H1 (cell line): ENCODE data around the gene MIP. TPM values are rescaled to one million over a fixed set of nuclear protein-coding genes. Genes with fewer than 3 reads are reported as not detected.

ENCODE experiments used
- BRCA1 ChIP-seq: IDR thresholded peaks from 2 replicates; pipeline ENCODE4 v1.6.1; 2012; ENCODE audit warnings: low read depth, low read length, improper control_type of control experiment
- CHD7 ChIP-seq: fragments of 300-600 bp; sonication (generic); IDR thresholded peaks from 2 replicates; pipeline ENCODE4 v1.7.1; 2012; ENCODE audit warnings: low read length, moderate library complexity, mild to moderate bottlenecking, inconsistent platforms; ENCODE audit not compliant: insufficient replicate concordance
- CTCF ChIP-seq, 3 experiments: IDR thresholded peaks; 1 replicate in 2 of 3; 2 replicates in 1 of 3; pipeline versions ENCODE4 v1.5.1 to v1.6.1; 2011; ENCODE audit warnings: low read length in 3 of 3, mild to moderate bottlenecking in 3 of 3, inconsistent platforms in 2 of 3, low read depth in 1 of 3, moderate library complexity in 1 of 3; ENCODE audit not compliant: insufficient read depth in 1 of 3; ENCODE audit errors: control extremely low read depth in 1 of 3
- RFX5 ChIP-seq: IDR thresholded peaks from 2 replicates; pipeline ENCODE4 v1.6.1; 2011; ENCODE audit warnings: low read depth, low read length, improper control_type of control experiment, borderline replicate concordance
- RNF2 ChIP-seq: fragments of 200-900, 300-1000 bp; sonication (generic); IDR thresholded peaks from 2 replicates; pipeline ENCODE4 v1.7.1; 2016; ENCODE audit warnings: borderline replicate concordance, low read depth, mild to moderate bottlenecking, antibody characterized with exemption, low read length; ENCODE audit not compliant: poor library complexity, severe bottlenecking; ENCODE audit errors: missing control alignments
- USF2 ChIP-seq: IDR thresholded peaks from 2 replicates; pipeline ENCODE4 v1.6.1; 2011; ENCODE audit warnings: low read length, improper control_type of control experiment
- polyA plus RNA-seq, 7 experiments: library from polyadenylated mRNA; depleted of rRNA in 3 of 7; stranded (reverse) in 5 of 7; unstranded in 2 of 7; fragments of >200 nt in 5 of 7; fragments of 200-250 nt in 2 of 7; gene quantifications; 1 replicate in 5 of 7; 2 replicates in 1 of 7; 4 replicates in 1 of 7; pipeline versions ENCODE4 v1.2.1 to v1.2.3, GENCODE V29; 2011 to 2013; ENCODE audit warnings: missing spikeins in 2 of 7, mixed read lengths in 2 of 7
- total RNA-seq: library from RNA; stranded (reverse); fragmentation: NEBNext Ultra II Directional; extraction: Animal tissue kit (Norgen Biotek cat#: 25700); gene quantifications from 2 replicates; pipeline ENCODE4 v1.2.1, GENCODE V29; 2021

MIP gene
- total and polyA plus RNA-seq, 2 of the 8 experiments (the other 6 are each of a cell fraction or from before 2014, with no cell fraction given): 0.05 TPM; not detected in 1

GRCh38 chr12:56490360-56490759 is 35.9 kb upstream of the MIP start (continued):
- no peak for TF ChIP-seq CHD7
- no peak for TF ChIP-seq BRCA1
- no peak for TF ChIP-seq RFX5
- TF ChIP-seq RNF2: no peak
- TF ChIP-seq USF2: no peak
- TF ChIP-seq CTCF (IDR thresholded peaks at IDR 0.05; ENCODE audit: control extremely low read depth in 1 of 3, insufficient read depth in 1 of 3, low read depth in 1 of 3, low read length in 3 of 3): no peak
